Measurements from ENCODE around the gene TMEM163.
A peak's percentile ranks its signal among the peaks of the same experiment; 100 is the strongest.

The TMEM163 gene

DNA sequence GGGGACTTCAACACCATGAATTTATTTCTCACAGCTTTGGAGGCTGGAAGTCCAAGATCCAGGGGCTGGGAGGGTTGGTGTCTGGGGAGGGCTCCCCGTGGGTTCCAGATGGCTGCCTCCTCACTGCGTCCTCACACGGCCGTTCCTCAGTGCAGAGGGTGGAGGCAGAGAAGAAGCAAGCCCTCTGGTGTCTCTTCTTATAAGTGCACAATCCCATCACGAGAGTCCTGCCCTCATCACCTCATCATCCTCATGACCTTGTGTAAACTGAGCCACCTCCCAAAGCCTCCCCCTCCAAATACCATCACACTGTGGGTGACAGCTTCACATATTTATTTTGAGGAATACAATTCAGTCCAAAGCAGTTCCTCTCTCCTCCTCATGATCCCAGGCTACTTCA, 26.3 kb downstream of the TMEM163 start:
- DNase-seq (ENCODE audit: low spot score) = no peak

DNA sequence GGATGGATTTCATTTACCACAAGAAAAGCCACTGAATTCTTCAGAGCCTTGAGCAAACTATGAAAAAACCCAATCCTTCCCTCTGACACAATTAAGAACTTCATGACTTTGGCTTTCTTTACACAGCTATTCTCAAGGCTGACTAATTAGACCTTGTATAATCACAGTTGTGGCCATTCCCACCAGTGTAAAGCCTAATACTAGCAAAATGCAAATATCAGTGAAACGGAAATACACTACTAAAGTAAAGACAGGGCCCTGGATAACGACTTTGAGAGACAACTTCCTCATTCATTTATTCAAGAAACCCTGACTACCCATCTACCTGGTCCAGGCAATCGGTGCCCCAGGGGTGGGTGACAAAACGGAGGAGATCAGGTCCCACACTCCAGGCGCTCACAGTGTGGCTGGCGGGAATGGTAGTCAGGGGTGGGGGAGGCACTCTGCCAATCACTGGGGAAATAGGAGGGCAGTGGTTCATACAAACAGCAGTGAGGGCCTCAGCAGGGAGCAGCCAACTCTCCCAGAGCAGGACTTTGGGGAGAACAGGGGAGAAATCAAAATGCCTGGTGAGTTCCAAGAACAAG, 28.1 kb downstream of the TMEM163 start:
- DNase-seq (ENCODE audit: low spot score) = no peak

DNA sequence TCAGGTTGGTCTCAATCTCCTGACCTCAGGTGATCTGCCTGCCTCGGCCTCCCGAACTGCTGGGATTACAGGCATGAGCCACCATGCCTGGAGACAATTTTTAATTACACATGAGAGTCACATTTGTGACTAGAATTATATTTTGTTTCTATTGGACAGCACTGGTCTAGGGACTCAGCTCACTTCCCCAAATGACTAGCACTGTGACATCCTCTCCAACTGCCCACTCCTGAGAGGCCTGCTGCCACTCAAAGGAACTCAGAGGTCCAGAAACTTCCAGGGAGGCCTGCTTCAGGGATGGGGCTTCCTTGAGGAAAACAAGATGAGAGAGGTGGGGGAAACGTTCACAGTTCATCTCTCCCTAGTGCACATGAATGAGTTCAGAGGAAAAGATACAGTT, 29.5 kb downstream of the TMEM163 start:
- no peak for DNase-seq (ENCODE audit: low spot score)

DNA sequence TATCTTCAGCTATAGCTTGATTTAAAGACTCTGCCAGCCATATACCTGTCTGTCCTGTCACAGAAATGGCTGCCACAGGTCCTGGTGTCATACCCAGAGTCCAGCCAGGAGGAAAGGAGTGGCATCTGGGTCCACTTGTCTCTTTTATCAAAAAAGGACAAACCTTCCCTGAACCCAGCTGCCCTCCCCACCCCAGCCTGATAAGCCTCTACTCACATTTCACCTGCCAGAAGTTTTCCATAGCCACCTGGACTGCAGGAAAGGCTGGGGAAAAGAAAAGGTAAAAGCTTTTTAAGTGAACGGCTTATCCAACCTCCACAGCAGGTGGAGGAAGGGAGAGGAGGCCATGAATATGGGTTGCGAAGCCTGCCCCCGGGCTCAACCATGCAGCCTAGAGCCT, 32.8 kb downstream of the TMEM163 start:
- no peak for DNase-seq (ENCODE audit: low spot score)

DNA sequence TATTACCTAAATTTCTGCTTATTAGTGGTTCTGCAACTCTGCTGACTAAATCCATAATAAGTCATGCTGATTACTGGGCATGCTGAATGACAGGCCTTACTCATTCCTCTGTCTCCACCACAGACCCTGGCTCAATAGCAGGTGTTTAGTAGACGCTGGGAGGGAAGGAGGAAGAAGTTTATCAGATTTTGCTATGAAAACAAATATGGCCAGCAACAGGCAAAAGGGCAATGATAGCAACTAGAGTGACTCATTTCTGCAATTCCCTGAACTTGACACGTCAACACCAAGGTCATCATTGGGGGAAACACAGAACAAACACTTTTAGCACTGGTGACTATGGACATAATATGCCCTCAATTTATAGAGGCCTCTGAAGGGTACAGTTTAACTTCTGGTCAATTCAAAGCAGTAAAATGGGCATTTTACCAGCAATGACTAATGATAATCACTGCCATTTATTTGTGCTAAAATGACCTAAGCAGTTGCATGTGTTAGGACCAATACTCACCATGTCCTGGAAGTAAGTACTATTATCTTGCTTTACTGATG, 35.2 kb downstream of the TMEM163 start:
- DNase-seq (ENCODE audit: low spot score) = no peak

GRCh38 chr2:134682726-134683125, 36.1 kb downstream of the TMEM163 start:
- no peak for DNase-seq (ENCODE audit: low spot score)

- no peak for DNase-seq (ENCODE audit: low spot score)
These were observed 37.6 kb downstream of the TMEM163 start for GRCh38 chr2:134681201-134681600.

DNA sequence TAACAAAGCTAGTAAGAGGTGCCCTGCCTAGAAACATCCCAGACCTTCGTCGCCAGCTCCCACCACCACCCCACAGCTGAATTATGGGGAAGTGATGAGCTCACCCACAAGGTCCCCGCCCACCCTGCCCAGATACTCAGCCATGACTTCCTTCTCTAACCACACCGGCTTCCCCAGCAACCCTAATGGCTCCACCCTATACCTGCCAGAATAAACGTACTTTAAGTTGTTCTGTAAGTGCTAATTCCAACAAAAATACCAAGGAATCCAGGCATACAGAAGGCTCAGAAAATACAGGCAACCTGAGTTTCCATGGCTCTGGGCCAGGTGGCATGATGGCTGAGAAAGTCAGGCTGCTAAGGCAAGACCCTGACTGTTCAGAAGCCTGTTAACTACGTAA, 39.1 kb downstream of the TMEM163 start:
- no peak for DNase-seq (ENCODE audit: low spot score)

GRCh38 chr2:134679294-134679693, 39.5 kb downstream of the TMEM163 start:
- DNase-seq (ENCODE audit: low spot score) = no peak

- peak; percentile 60 for DNase-seq (ENCODE audit: low spot score)
These were observed 40.7 kb downstream of the TMEM163 start for GRCh38 chr2:134677856-134678756.

DNA sequence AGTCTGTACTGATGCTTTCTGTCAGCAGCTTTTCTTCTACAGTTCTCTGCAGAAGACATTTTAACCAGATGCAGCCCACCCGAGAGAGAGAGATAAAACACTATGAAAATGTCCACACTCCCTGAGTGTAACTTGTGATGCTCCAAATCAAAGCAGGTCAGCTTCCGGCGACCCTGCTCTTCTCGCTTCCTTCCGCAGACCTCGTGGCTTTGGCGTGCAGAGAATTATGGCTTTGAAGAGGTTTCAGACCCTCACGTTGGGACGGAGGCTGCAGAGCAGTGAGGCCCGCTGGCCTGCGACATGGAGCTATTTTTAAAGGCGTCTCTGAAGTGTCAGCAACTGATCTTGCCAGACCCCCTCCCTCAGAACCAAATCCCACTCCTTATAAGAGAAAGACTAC, 41.8 kb downstream of the TMEM163 start:
- DNase-seq (ENCODE audit: low spot score) = no peak

DNA sequence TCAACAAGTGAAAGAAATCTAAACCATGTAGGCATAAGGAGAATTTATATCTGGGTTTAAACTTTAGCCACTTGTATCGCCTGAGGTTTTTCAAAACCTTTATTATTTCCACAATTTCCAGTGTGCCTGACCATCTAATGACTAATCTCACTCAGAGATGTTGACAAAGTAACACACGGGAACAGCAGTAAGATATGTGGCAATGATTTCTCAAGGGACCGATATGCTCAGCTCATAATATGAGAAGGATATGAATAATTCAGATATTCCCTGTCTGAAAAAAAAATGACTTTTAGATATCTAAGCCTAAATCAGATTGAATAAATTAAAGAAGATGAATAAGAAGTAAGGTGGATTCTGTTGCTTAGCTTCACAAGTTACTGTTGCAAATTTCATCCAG, 43.5 kb downstream of the TMEM163 start:
- DNase-seq (ENCODE audit: low spot score) = no peak

DNA sequence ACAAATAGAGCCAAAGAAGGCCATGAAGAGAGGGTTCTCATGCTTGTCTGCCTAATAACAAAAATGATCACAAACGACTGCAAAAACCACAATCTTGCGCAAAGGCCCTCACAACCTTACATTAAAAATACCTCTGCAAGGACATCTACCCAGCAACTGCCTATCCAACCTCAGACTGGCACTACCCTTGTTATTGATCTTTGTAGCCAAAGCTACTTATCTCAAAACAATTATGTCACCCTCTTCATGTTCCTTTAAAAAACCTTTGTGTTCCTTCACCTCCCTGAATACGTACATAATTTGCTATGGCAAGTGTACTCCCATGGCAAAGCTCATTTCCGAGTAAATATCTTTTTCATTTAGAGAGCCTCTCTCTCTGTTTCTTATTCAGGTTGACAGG, 44.1 kb downstream of the TMEM163 start:
- DNase-seq (ENCODE audit: low spot score) = no peak

GRCh38 chr2:134671513-134671912, 47.3 kb downstream of the TMEM163 start:
- DNase-seq (ENCODE audit: low spot score) = no peak

DNA sequence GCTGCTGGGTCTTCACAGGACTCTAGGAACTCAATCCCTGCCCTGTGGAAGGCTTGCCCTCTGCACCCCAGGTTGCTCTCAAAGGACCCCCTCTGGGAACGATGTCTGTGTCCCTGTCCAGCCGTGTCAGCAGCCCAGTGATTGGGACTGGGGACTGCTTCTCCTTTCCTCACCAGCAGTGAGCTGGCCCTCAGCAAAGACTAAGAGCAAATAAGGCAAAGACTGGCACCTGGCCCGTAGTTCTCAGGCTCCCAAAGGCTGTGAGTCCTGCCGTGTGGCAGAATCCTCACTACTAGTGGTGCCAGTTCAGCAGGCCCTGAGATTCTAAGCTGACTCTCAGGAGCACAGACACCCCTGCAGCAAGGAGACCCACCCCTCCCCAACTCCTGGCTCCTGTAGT, 47.8 kb downstream of the TMEM163 start:
- peak; percentile 86 for DNase-seq (ENCODE audit: low spot score)

DNA sequence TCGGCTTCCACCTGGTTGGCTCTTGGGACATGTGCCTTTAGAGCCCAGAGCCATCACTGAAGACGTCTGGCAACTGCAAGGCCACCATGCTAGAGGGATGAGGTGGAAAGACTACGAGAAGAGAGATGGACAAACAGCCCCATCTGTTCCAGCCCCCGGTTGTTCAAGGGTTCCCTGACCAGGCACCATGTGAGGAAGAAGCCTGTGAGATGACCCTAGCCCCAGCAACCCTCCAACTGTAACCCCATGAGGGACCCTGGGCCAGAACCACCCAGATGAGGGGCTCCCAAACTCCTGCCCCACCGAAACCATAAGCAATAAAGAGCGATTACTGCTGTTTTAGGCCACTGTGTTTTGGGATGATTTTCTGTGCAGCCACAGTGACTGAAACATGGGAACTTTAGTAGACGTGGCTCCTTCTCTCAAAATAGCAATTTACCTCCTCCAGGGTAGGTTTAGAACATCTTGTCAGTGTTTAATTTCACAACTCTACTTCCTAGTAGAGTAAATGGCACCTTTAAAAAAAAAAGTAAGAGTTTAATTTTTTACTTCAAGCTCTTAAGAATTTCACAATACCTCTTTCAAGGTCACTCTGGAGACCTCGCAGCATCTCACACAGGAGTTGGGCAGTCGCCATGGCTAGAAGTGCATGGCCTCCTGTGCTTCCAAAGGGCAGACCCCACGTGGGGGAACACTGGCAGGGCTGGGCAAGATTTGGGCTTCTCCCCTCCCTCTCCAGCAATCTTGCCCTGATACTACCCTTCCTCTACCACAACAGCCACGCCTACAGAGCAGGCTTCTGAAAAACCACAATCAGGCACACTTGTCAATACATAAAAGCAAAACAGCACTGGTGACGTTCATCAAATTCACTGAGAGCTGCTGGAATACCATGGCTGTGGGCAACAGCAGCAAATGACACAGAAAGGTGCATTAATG, 48.8 kb downstream of the TMEM163 start:
- DNase-seq (ENCODE audit: low spot score) = no peak

GRCh38 chr2:134668821-134669220, 50.0 kb downstream of the TMEM163 start:
- peak; percentile 70 for DNase-seq (ENCODE audit: low spot score)

GRCh38 chr2:134667541-134667940, 51.3 kb downstream of the TMEM163 start:
- DNase-seq (ENCODE audit: low spot score) = no peak

DNA sequence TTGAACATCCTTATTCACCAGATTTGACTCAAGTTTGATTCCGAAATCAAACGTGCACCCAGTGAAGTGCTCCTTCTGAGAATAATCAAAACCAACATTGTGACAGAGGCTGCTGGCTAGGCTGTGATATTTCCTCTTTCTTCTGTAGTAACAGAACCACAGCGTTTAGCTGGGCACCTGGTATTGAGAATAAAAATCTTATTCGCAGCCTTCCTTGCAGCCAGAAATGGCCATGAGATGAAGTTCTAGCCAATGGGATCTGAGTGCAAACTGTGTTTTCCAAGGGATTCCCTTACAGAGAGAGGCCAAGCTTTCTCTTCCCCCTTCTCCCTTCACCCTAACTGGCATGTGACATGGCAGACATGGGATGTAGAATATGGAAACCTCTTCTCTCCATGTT, 51.7 kb downstream of the TMEM163 start:
- no peak for DNase-seq (ENCODE audit: low spot score)

- no peak for DNase-seq (ENCODE audit: low spot score)
These were observed 52.9 kb downstream of the TMEM163 start for GRCh38 chr2:134665727-134666506.

All from cerebellar cortex (tissue), 1 donor.